Kidney epithelial cell (primary cell): ENCODE results near the gene ERBB2. TPM values are rescaled to one million over a fixed set of nuclear protein-coding genes. Genes with fewer than 3 reads are reported as not detected.

Experiments
- DNase-seq: peaks from one replicate; pipeline ENCODE4 v3.0.0-alpha.2; 2010; ENCODE audit warnings: low read depth
- H3K27me3 ChIP-seq: 2 replicates; pipeline ENCODE4 v1.6.0; 2011; ENCODE audit warnings: low read length; ENCODE audit not compliant: control insufficient read depth, insufficient read depth
- H3K36me3 ChIP-seq: 2 replicates; pipeline ENCODE4 v1.5.1; 2011; ENCODE audit warnings: low read length; ENCODE audit not compliant: control insufficient read depth, insufficient read depth
- H3K4me3 ChIP-seq: 2 replicates; pipeline ENCODE4 v1.5.1; 2011; ENCODE audit warnings: low read depth, mild to moderate bottlenecking, control low read depth, low read length
- CTCF ChIP-seq: IDR thresholded peaks from 2 replicates; pipeline ENCODE4 v1.5.1; 2011; ENCODE audit warnings: mild to moderate bottlenecking, moderate library complexity, low read length, control low read depth, inconsistent platforms; ENCODE audit not compliant: insufficient read depth, poor library complexity, severe bottlenecking
- total RNA-seq: library from RNA; depleted of rRNA; stranded (reverse); fragments of >200 nt; gene quantifications from 2 replicates; pipeline ENCODE4 v1.2.3, GENCODE V29; 2015

The ERBB2 gene
- total RNA-seq, 1 donor from 2014 or later: 44.1 TPM

DNA sequence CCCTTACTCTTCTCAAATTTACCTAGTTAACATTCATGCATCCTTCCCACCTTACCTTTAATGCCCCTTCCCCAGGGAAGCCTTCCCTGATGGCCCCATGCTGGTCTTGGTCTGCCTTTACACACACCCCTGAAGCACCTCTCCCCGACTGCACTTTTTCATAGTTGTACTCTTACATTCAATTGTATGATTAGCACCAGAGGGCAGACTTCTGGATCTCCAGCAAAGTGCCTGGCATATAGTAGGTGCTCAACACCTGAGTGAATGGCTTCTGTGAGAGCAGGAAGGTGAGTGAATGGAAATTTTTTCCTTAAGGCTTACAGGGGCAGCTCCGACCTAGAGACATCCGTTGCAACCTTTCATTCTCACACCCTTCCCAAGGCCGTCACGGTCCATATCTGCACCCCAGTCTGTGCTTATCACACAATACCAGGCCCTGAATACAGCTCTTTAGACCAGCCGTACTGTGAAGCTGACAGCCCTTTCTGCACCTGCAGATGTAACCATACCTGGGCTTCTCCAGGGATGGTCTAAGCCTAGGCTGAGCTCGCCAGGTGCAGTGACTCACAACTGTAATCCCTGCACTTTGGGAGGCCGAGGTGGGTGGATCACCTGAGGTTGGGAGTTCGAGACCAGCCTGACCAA is 16.4 kb upstream of the ERBB2 start:
- no peak for TF ChIP-seq CTCF
- no peak for DNase-seq
- no peaks in the 10 kb centered on the region for H3K36me3 ChIP-seq
- no peaks in the 10 kb centered on the region for H3K27me3 ChIP-seq
- no peak overlapping the region for H3K4me3 ChIP-seq

DNA sequence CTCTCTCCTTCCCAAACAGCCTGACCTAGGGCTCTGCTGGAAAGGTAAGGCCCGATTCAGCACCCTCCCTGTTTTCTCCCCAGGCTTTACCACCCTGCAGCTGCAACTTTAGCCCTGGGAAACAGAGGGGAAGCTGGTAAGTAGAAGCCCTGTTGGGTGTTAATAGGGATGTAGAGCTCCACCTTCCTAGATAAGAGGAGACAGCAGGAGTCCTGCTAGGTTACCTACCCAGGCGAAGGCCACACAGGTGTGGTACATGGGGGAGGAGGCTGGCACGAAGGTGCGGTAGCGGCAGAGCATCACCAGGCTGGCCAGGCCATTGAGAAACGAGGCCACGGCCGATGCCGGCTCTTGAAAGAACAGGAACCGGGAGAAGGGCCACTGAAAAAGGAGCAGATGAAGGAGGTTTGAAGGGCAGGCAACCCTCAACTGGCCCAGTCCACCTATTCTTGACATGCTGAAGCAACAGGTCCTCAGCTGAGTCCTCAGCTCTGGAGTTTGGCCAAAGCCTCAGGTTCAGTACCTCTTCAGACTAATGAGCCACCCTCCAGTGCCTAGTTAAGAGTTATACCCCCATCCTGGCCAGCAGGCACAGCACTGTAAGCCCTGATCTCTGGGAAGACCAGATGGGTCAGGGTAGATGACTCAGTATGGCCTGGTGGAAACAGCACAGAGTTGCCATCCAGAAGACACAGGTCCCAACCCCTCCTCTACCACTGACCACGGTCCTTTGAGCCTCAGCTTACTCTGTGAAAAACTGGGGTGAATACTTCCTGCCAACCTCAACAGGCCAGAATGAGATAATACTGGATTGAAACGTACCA is 15.3 kb upstream of the ERBB2 start:
- Histone ChIP-seq H3K4me3 (no peak overlapping the region), H3K27me3 (no peaks in the 10 kb centered on the region), H3K36me3 (no peaks in the 10 kb centered on the region)
- no peak for DNase-seq
- no peak for TF ChIP-seq CTCF

GRCh38 chr17:39687101-39687545 is 12.7 kb upstream of the ERBB2 start:
- H3K4me3 ChIP-seq: peak overlapping the region; percentile 82
- TF ChIP-seq CTCF: no peak
- H3K27me3 ChIP-seq: no peaks in the 10 kb centered on the region
- H3K36me3 ChIP-seq: no peaks in the 10 kb centered on the region
- DNase-seq: no peak

DNA sequence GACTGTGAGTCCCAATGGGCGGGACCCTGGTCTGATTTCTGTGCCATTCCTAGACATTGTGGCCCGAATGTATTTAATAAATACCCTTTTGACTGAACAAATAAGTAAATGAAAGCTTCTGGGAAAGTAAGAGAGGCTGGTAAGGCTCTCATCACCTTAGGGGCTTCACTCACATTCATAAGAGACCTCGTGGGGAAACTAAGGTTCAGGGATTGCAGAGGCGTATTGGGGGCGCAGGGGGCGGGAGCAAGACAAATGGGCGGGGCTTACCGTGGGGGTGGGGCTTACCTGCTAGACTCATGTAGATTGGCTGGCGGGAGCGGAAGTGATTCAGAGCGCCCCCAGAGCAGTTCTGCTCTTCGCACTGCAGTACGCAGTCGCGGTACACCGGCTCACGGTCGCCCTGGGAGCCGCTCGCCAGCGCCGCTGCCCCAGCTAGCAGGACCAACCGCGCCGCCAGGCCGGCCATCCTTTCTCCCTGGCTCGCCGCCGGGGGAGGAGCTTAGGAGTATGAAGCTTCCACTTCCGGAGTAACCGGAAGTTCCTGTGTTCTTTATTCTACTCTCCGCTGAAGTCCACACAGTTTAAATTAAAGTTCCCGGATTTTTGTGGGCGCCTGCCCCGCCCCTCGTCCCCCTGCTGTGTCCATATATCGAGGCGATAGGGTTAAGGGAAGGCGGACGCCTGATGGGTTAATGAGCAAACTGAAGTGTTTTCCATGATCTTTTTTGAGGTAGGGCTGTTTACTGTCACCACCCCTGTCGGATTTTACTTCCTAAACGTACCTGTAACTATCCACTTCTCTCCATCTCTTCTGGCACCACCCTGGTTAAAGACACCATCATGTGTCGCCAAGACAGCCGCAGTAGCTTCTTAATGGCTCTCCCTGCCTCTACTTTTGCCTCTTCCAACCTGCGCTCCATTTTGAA is 12.1 kb upstream of the ERBB2 start, which contains the start of gene PGAP3:
Gene PGAP3 (minus strand): TSS at position 512 of the 929 bp plus-strand sequence. CDS start 43 bp downstream, at position 469.
- H3K36me3 ChIP-seq: no peaks in the 10 kb centered on the region
- TF ChIP-seq CTCF: no peak
- peak within 1 kb of the TSS; percentile 82 for H3K4me3 ChIP-seq
- peak; percentile 54 for DNase-seq
- H3K27me3 ChIP-seq: no peaks in the 10 kb centered on the region

DNA sequence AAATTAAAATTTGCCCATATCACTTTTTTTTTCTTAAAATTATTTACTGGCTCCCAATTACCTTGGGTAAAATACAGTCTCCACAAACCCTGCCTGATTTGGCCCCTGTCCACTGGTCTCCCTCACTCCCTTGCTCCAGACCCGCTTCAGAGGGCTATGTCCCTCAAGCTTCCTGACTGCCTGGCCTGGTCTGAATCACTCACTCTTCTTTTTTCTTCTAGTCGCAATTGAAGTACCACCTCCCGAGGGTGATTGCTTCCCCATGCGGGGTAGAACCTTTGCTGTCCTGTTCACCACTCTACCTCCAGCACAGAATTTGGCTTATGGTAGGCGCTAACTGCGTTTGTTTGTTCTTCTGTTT is 11.4 kb upstream of the ERBB2 start:
- TF ChIP-seq CTCF: no peak
- peak overlapping the region; percentile 82 for H3K4me3 ChIP-seq
- no peak for DNase-seq
- no peaks in the 10 kb centered on the region for H3K36me3 ChIP-seq
- no peaks in the 10 kb centered on the region for H3K27me3 ChIP-seq
